Astrocyte (in vitro differentiated cells and primary cell): ENCODE data around the gene LYST.

Experiments
- EZH2 ChIP-seq: IDR thresholded peaks from 2 replicates; pipeline ENCODE4 v1.6.1; 2012; ENCODE audit warnings: mild to moderate bottlenecking, low read length, inconsistent platforms; ENCODE audit not compliant: insufficient read depth
- TF ChIP-seq, protein P1 (sequence below): IDR thresholded peaks from 2 replicates; pipeline ENCODE4 v1.5.1; 2011; ENCODE audit warnings: low read depth, mild to moderate bottlenecking, inconsistent platforms, low read length, moderate library complexity; ENCODE audit not compliant: insufficient read depth

GRCh38 chr1:235741294-235741693 is 125.4 kb downstream of the LYST start:
- TF ChIP-seq, protein P1, sequence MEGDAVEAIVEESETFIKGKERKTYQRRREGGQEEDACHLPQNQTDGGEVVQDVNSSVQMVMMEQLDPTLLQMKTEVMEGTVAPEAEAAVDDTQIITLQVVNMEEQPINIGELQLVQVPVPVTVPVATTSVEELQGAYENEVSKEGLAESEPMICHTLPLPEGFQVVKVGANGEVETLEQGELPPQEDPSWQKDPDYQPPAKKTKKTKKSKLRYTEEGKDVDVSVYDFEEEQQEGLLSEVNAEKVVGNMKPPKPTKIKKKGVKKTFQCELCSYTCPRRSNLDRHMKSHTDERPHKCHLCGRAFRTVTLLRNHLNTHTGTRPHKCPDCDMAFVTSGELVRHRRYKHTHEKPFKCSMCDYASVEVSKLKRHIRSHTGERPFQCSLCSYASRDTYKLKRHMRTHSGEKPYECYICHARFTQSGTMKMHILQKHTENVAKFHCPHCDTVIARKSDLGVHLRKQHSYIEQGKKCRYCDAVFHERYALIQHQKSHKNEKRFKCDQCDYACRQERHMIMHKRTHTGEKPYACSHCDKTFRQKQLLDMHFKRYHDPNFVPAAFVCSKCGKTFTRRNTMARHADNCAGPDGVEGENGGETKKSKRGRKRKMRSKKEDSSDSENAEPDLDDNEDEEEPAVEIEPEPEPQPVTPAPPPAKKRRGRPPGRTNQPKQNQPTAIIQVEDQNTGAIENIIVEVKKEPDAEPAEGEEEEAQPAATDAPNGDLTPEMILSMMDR = no peak
- no peak for TF ChIP-seq EZH2
